Skeletal muscle tissue (tissue), 4 donors: ENCODE data around the gene PIK3CD. TPM values are rescaled to one million over a fixed set of nuclear protein-coding genes. Genes with fewer than 3 reads are reported as not detected.

ENCODE experiments used
- H3K27ac ChIP-seq: one replicate; pipeline ENCODE4 v1.7.0; 2013; ENCODE audit warnings: mild to moderate bottlenecking, low read depth, low read length, inconsistent platforms
- H3K27me3 ChIP-seq, 3 donors: one replicate each; pipeline ENCODE4 v1.7.0; 2013; ENCODE audit warnings: low read length in 3 of 3; ENCODE audit not compliant: control insufficient read depth in 3 of 3, insufficient read depth in 3 of 3
- H3K36me3 ChIP-seq, 3 donors: one replicate each; pipeline ENCODE4 v1.7.0; 2013; ENCODE audit warnings: low read length in 3 of 3; ENCODE audit not compliant: control insufficient read depth in 3 of 3, insufficient read depth in 3 of 3
- H3K4me1 ChIP-seq, 3 donors: one replicate each; pipeline ENCODE4 v1.7.0; 2013; ENCODE audit warnings: low read length in 3 of 3, mild to moderate bottlenecking in 3 of 3; ENCODE audit not compliant: control insufficient read depth in 3 of 3, insufficient read depth in 3 of 3
- H3K4me3 ChIP-seq, 3 donors: one replicate each; pipeline ENCODE4 v1.7.0; 2013; ENCODE audit warnings: low read length in 3 of 3
- H3K9ac ChIP-seq, 3 donors: one replicate each; pipeline ENCODE4 v1.7.0; 2013; ENCODE audit warnings: low read length in 3 of 3, mild to moderate bottlenecking in 3 of 3, moderate library complexity in 2 of 3, low read depth in 1 of 3
- H3K9me3 ChIP-seq, 3 donors: one replicate each; pipeline ENCODE4 v1.7.0; 2013; ENCODE audit warnings: low read length in 3 of 3; ENCODE audit not compliant: control insufficient read depth in 3 of 3
- total RNA-seq: library from RNA; depleted of rRNA; stranded (reverse); fragments of >200 nt; gene quantifications from one replicate; pipeline ENCODE4 v1.2.3, GENCODE V29; 2014
- donor health status: Osteomylitis.

The PIK3CD gene
- total RNA-seq, 1 donor from 2014 or later, result 4.2 TPM

DNA sequence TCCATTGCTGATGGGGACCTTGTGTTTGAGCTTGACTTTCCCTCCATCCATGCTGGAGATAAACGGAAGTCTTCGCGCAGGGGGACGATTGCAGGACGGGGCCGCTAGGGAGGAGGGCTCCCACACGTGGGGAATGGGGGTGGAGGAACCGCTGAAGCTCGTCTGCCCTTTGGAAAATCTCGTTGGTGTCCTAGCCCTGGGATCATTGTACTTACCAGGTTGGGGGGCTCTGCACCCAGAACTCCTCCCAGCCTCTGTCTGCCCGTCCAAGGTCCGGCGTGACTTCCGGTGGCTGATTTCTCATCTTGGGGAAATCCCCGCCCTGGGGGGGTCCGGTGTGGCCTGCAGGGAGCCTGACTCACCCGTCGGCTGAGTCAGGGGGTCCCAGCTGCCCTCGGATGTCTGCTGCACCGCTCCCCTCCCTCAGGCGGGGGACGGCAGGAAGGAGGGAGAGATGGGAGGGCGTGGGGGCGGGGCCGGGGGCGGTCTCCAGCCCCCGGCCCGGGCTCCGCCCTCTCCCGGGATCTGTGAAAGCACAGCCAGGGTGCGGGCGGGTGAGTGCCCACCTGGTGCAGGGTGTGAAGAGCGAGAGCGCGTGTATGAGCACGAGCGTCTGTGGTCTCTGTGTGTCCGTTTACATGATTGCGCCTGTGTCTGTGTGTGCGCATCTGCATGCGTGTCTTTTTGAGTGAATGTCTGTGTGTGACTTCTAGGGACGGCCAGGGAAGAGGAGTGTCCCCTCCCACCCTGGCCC lies 35.8 kb downstream of the PIK3CD start:
- Histone ChIP-seq H3K27ac (no peak overlapping the region), H3K9ac (peak overlapping the region in 2 of 3 donors; percentile 23 to 66), H3K36me3 (no peaks in the 10 kb centered on the region), H3K9me3 (no peaks in the 10 kb centered on the region), H3K4me1 (peaks cover 25 to 31% (median 27%) of the 10 kb centered on the region in 3 donors), H3K4me3 (peak overlapping the region; percentile 34 to 64 (median 59)), H3K27me3 (peaks cover 4 to 30% (median 17%) of the 10 kb centered on the region in 3 donors)

DNA sequence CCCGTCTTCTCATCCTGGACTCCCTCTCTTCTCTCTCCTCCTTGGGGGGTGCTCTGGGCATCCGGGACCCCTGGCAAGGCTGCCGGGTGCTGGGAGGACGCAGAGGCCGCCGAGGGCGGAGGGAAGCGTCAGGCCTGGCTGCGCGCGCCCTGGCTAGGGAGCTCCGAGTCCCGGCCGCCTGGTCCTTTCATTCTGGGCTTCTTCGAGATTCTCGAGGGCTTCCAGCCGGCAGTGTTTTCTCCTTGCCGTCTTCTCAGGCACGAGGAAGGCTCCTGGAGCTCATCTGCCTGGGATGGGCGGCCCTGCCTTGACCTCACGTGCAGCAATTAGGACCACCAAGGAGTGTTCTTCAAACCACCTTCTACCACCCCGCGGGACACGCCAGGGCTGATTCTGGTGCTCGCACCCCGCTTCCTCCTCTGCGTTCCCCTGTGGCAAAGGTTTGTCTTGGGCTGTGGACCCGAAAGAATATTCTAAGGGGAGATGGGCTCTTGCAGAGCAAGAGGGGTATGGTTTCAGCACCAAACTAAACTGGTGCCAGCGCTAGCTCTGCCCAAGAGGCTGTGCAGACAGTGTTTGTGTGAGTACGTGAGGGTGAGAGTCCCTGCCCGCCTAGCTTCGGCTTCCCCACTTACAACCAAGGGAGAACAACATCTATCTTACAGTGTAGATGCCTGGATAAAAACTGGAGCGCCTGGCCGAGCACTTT lies 36.5 kb downstream of the PIK3CD start:
- peaks cover 4 to 30% (median 17%) of the 10 kb centered on the region in 3 donors for H3K27me3 ChIP-seq
- H3K9me3 ChIP-seq, result no peaks in the 10 kb centered on the region
- H3K9ac ChIP-seq, result peak overlapping the region in 2 of 3 donors; percentile 23 to 66
- peaks cover 25 to 31% (median 27%) of the 10 kb centered on the region in 3 donors for H3K4me1 ChIP-seq
- H3K36me3 ChIP-seq, result no peaks in the 10 kb centered on the region
- H3K4me3 ChIP-seq, result peak overlapping the region; percentile 34 to 64 (median 59)
- no peak overlapping the region for H3K27ac ChIP-seq

DNA sequence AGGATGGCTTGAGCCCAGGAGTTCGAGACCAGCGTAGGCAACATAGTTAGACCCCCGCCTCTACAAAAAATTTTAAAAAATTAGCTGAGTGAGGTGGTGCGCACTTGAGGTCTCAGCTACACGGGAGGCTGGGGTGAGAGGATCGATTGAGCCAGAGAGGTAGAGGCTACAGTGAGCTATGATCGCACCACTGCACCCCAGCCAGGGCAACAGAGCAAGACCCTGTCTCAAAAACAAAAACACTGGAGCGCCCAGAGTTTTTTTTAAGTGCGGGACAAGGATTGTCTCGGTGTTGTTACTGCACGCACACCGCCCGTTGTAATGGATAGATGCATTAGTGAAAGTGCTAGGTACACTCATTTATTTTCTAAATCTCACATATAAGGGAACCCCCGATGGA lies 37.1 kb downstream of the PIK3CD start:
- H3K36me3 ChIP-seq, result no peaks in the 10 kb centered on the region
- H3K4me3 ChIP-seq, result peak overlapping the region; percentile 60 to 77 (median 65)
- peak overlapping the region in 2 of 3 donors; percentile 23 to 66 for H3K9ac ChIP-seq
- no peaks in the 10 kb centered on the region for H3K9me3 ChIP-seq
- H3K27me3 ChIP-seq, result peaks cover 4 to 30% (median 17%) of the 10 kb centered on the region in 3 donors
- H3K27ac ChIP-seq, result no peak overlapping the region
- H3K4me1 ChIP-seq, result peaks cover 25 to 31% (median 27%) of the 10 kb centered on the region in 3 donors

DNA sequence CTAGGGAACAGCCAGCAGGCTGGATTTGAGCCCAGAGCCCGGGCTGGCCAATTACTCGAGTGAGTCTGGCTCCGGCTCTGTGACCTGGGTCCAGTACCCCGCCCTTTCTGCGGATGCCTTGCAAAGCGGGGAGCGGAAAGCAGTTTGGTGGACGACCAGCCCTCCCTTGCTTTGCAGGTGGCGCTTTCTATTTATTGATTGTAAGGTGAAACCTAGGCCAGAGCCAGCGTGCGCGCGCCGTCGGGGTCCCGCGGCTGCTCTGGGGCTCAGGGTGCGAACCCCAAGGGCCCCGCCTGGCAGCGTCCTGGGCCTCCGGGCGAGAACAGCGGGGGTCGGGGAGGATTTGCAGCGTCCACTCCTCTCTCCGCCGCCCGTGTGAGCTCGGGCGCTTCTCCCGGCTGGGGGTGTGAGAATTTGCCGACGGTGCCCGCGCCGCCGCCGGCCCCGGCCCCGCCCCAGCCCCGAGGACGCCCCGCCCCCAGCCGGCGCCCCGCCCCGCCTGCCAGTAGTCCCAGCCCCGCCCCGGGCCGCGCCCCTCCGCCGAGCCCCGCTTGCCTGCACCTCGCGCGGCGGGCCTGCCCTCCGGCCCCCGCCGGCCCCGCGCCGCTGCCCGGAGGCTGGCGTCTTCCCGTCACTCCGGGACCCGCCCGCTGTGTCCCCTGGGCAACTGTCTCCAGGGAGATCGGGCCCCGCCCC lies 37.6 kb downstream of the PIK3CD start:
- Histone ChIP-seq H3K9ac (peak overlapping the region in 1 of 3 donors; percentile 64), H3K36me3 (no peaks in the 10 kb centered on the region), H3K4me3 (peak overlapping the region; percentile 60 to 77 (median 65)), H3K9me3 (no peaks in the 10 kb centered on the region), H3K4me1 (peaks cover 25 to 31% (median 27%) of the 10 kb centered on the region in 3 donors), H3K27ac (no peak overlapping the region), H3K27me3 (peaks cover 4 to 30% (median 17%) of the 10 kb centered on the region in 3 donors)

DNA sequence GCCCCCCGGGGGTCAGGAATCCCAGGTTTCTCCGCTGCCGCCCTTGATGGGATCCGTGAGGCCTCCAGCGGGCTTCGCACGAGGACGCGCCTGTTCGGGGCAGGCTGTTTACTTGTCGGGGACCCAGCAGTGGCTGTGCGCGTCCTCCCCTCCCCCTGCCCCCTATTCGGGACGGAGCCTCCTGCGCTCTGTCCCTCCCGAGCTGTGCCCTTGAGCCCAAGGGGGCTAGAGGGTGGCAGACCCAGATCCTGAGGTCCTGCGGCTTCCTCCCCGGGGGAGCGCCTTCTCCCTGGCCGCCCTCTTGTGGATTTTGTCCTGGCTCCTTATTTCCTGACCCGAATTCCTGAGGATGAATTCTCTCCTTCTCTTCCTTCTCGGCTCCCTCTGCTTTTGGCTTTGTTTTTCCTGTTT lies 38.4 kb downstream of the PIK3CD start:
- H3K27ac ChIP-seq, result no peak overlapping the region
- peak overlapping the region in 2 of 3 donors; percentile 38 to 72 for H3K9ac ChIP-seq

DNA sequence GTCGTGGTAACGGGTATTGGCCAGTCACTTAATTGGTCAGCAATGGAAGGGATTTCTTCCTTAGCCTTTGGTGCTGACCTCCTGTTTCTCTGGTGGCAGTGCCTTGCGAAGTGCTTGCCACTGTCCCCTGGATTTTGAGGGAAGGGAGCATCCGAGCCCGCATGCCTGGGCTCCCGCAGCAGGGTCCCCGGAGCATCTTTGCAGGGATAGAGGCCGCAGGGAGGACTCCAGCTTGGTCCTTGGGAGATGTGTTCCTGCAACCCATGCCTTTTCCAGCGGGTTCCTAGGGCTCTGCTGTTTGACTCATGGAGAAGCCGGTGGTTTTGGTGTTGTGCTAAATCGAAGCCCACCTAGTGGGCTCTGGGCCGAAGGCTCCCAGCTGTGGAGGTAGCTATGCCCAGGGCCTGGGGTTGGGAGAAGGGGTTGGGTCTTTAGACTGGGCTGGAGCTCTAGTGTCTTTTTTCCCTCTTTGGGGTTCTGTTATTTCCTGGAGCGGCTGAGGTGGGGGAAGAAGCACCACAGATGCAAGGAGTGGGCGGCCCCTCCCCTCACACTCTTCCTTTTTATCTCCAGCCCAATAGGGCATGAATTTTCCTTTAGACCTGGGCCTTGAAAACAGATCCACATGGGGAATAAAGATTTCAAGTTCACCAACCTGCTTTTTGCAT lies 39.0 kb downstream of the PIK3CD start:
- H3K9ac ChIP-seq, result peak overlapping the region in 1 of 3 donors; percentile 72
- peak overlapping the region in 2 of 3 donors; percentile 60 to 63 for H3K4me3 ChIP-seq
- H3K27ac ChIP-seq, result no peak overlapping the region
- H3K4me1 ChIP-seq, result peaks cover 25 to 31% (median 27%) of the 10 kb centered on the region in 3 donors
- H3K9me3 ChIP-seq, result no peaks in the 10 kb centered on the region
- H3K36me3 ChIP-seq, result no peaks in the 10 kb centered on the region
- H3K27me3 ChIP-seq, result peaks cover 4 to 30% (median 17%) of the 10 kb centered on the region in 3 donors

More for the DNA sequence above, 38.4 kb downstream of the PIK3CD start:
- Histone ChIP-seq H3K4me3 (peak overlapping the region; percentile 23 to 63 (median 60)), H3K36me3 (no peaks in the 10 kb centered on the region), H3K9me3 (no peaks in the 10 kb centered on the region), H3K27me3 (peaks cover 4 to 30% (median 17%) of the 10 kb centered on the region in 3 donors), H3K4me1 (peaks cover 25 to 31% (median 27%) of the 10 kb centered on the region in 3 donors)

DNA sequence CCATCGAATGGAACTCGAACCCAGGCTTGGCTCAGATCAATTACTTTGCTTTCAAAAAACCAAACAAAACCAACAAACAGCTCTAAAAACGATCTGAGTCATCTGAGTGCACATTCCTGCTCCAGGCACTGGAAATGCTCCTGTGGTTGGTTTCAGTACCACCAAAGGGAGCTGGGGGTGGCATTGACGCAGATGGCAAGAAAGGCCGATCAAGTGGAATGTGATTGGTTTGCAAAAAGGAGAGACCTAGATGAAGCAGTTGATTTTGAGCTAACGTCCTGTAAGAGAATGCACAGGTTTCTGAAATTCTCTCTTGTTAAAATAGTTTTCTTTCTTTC lies 39.5 kb downstream of the PIK3CD start:
- H3K9ac ChIP-seq, result no peak overlapping the region
- no peak overlapping the region for H3K4me3 ChIP-seq
- peaks cover 25 to 31% (median 27%) of the 10 kb centered on the region in 3 donors for H3K4me1 ChIP-seq
- H3K27me3 ChIP-seq, result peaks cover 4 to 30% (median 17%) of the 10 kb centered on the region in 3 donors
- H3K27ac ChIP-seq, result no peak overlapping the region
- H3K36me3 ChIP-seq, result no peaks in the 10 kb centered on the region
- no peaks in the 10 kb centered on the region for H3K9me3 ChIP-seq

DNA sequence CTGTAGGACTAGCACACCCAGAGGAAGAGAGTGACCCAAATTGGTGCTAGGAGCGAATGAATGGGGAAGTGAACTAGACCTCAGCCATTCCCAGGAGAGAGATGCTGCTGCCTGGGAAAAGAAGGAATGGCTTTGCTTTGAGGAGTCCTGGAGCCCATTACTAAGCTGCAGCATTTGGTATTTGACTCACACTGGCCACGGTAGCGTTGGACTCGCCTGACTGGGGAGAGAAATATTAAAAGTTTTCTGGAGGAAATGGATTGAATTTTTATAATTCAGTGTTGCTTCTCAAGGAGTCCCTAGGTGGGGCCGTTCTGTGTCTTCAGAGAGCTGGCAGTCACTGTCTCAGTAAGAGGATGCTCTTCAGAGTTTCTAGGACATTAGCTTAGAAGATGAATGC lies 40.2 kb downstream of the PIK3CD start:
- no peak overlapping the region for H3K4me3 ChIP-seq
- no peaks in the 10 kb centered on the region for H3K36me3 ChIP-seq
- H3K9me3 ChIP-seq, result no peaks in the 10 kb centered on the region
- peaks cover 25 to 31% (median 27%) of the 10 kb centered on the region in 3 donors for H3K4me1 ChIP-seq
- H3K27me3 ChIP-seq, result peaks cover 4 to 28% (median 17%) of the 10 kb centered on the region in 3 donors
- no peak overlapping the region for H3K27ac ChIP-seq
- no peak overlapping the region for H3K9ac ChIP-seq

DNA sequence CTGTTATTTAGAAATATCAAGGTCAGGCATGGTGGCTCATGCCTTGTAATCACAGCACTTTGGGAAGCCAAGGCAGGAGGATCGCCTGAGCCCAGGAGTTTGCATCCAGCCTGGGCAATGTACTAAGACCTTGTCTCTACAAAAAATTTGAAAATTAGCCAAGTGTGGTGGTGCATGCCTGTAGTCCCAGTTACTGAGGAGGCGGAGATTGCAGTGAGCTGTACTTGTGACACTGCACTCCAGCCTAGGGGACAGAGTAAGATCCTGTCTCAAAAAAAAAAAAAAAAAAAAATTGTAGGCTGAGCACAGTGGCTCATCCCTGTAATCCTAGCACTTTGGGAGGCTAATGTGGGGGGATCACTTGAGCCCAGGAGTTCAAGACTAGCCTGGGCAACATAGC lies 45.3 kb downstream of the PIK3CD start:
- H3K36me3 ChIP-seq, result peaks cover 0 to 3% (median 0%) of the 10 kb centered on the region in 3 donors
- H3K9ac ChIP-seq, result no peak overlapping the region
- no peaks in the 10 kb centered on the region for H3K9me3 ChIP-seq
- no peak overlapping the region for H3K27ac ChIP-seq
- no peak overlapping the region for H3K4me3 ChIP-seq
- H3K27me3 ChIP-seq, result no peaks in the 10 kb centered on the region
- H3K4me1 ChIP-seq, result no peaks in the 10 kb centered on the region
